Mesothelial cell of epicardium (in vitro differentiated cells): ENCODE data around the gene ANKRD49. TPM values are rescaled to one million over a fixed set of nuclear protein-coding genes. Genes with fewer than 3 reads are reported as not detected.

ENCODE experiments used
- DNase-seq, 2 experiments: peaks; one replicate each; pipeline ENCODE4 v3.0.0; 2021; ENCODE audit warnings: low spot score in 2 of 2; ENCODE audit not compliant: unreplicated experiment in 2 of 2
- H3K27ac Mint-ChIP-seq: 2 replicates; pipeline ENCODE4 v1.8.0; 2021; ENCODE audit warnings: mixed read lengths
- H3K27me3 Mint-ChIP-seq: 2 replicates; pipeline ENCODE4 v1.8.0; 2021; ENCODE audit warnings: low read depth, mixed read lengths
- H3K36me3 Mint-ChIP-seq: 2 replicates; pipeline ENCODE4 v1.8.0; 2021; ENCODE audit warnings: mixed read lengths
- H3K4me1 Mint-ChIP-seq: 2 replicates; pipeline ENCODE4 v1.8.0; 2021; ENCODE audit warnings: mixed read lengths
- H3K4me3 Mint-ChIP-seq: 2 replicates; pipeline ENCODE4 v1.8.0; 2021; ENCODE audit warnings: mild to moderate bottlenecking, moderate library complexity, mixed read lengths
- H3K9me3 Mint-ChIP-seq: 2 replicates; pipeline ENCODE4 v1.8.0; 2021; ENCODE audit warnings: mixed read lengths
- total RNA-seq: library from RNA; stranded (reverse); gene quantifications from 3 replicates; pipeline ENCODE4 v1.2.1, GENCODE V29; 2021
- TF ChIP-seq, protein P1 (sequence below): fragments of 200-600 bp; sonication (generic); IDR thresholded peaks from one replicate; pipeline ENCODE4 v1.5.0; 2021; ENCODE audit warnings: antibody characterized with exemption; ENCODE audit not compliant: unreplicated experiment

ANKRD49 gene
- total RNA-seq, 1 donor from 2014 or later: 16.6 TPM

DNA sequence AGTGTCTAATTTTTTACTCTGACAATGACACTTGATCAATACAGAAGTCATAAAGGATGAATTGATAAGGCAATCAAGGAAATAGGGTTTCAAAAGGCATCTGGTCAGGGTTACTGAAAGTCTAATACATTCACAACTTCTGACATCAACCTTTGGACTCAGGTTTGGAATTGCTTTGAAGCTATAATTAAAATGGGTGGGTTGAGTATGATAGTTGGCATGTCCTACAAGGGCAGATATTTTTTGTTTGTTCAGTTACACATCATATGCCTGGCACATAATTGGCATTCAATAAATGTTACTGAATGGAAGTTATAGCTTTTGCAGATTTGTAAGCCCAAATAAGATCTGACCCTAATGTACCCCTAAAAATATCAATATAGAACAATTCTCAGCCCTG is 42.6 kb downstream of the ANKRD49 start:
- no peak for DNase-seq
- TF ChIP-seq, protein P1, sequence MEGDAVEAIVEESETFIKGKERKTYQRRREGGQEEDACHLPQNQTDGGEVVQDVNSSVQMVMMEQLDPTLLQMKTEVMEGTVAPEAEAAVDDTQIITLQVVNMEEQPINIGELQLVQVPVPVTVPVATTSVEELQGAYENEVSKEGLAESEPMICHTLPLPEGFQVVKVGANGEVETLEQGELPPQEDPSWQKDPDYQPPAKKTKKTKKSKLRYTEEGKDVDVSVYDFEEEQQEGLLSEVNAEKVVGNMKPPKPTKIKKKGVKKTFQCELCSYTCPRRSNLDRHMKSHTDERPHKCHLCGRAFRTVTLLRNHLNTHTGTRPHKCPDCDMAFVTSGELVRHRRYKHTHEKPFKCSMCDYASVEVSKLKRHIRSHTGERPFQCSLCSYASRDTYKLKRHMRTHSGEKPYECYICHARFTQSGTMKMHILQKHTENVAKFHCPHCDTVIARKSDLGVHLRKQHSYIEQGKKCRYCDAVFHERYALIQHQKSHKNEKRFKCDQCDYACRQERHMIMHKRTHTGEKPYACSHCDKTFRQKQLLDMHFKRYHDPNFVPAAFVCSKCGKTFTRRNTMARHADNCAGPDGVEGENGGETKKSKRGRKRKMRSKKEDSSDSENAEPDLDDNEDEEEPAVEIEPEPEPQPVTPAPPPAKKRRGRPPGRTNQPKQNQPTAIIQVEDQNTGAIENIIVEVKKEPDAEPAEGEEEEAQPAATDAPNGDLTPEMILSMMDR: no peak
- Mint-ChIP-seq H3K4me3 (no peak overlapping the region), H3K4me1 (peaks cover 17% of the 10 kb centered on the region), H3K9me3 (no peaks in the 10 kb centered on the region), H3K27me3 (no peaks in the 10 kb centered on the region), H3K27ac (no peak overlapping the region), H3K36me3 (no peaks in the 10 kb centered on the region)

DNA sequence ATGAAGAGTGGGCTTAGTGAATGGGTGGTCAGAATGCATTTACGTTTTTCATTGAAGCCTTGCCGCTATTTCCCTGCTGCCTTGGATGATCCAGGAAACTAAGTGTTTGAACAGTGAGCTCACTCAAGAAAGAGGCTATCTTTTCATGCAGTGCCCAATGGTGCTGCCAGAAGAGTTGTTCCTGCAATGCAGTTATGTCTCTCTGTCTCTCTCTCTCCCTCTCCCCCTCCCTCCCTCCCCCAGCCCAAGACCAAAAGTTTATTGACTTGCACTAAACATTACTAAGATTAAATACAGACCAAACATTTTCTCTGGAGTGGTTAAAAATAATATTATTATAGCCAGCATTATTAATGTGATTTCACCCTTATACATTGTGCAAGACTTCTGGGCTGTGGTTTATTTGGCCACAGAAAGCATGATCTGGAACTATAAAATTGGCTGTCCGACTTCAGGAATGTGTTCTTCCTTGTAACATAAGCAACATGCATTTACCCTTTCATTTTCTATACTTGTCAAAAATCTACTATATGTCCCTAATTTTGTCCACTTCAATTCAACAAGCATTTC is 43.3 kb downstream of the ANKRD49 start:
- H3K36me3 Mint-ChIP-seq: no peaks in the 10 kb centered on the region
- H3K27me3 Mint-ChIP-seq: no peaks in the 10 kb centered on the region
- H3K4me3 Mint-ChIP-seq: no peak overlapping the region
- H3K4me1 Mint-ChIP-seq: peaks cover 17% of the 10 kb centered on the region
- no peaks in the 10 kb centered on the region for H3K9me3 Mint-ChIP-seq
- peak overlapping the region; percentile 11 for H3K27ac Mint-ChIP-seq
- TF ChIP-seq, protein P1: no peak
- DNase-seq: no peak

GRCh38 chr11:94539420-94539819 is 45.6 kb downstream of the ANKRD49 start:
- H3K27me3 Mint-ChIP-seq: no peaks in the 10 kb centered on the region
- no peak overlapping the region for H3K4me3 Mint-ChIP-seq
- H3K36me3 Mint-ChIP-seq: no peaks in the 10 kb centered on the region
- H3K4me1 Mint-ChIP-seq: peaks cover 26% of the 10 kb centered on the region
- TF ChIP-seq, protein P1: no peak
- H3K9me3 Mint-ChIP-seq: no peaks in the 10 kb centered on the region
- no peak overlapping the region for H3K27ac Mint-ChIP-seq
- DNase-seq: no peak

DNA sequence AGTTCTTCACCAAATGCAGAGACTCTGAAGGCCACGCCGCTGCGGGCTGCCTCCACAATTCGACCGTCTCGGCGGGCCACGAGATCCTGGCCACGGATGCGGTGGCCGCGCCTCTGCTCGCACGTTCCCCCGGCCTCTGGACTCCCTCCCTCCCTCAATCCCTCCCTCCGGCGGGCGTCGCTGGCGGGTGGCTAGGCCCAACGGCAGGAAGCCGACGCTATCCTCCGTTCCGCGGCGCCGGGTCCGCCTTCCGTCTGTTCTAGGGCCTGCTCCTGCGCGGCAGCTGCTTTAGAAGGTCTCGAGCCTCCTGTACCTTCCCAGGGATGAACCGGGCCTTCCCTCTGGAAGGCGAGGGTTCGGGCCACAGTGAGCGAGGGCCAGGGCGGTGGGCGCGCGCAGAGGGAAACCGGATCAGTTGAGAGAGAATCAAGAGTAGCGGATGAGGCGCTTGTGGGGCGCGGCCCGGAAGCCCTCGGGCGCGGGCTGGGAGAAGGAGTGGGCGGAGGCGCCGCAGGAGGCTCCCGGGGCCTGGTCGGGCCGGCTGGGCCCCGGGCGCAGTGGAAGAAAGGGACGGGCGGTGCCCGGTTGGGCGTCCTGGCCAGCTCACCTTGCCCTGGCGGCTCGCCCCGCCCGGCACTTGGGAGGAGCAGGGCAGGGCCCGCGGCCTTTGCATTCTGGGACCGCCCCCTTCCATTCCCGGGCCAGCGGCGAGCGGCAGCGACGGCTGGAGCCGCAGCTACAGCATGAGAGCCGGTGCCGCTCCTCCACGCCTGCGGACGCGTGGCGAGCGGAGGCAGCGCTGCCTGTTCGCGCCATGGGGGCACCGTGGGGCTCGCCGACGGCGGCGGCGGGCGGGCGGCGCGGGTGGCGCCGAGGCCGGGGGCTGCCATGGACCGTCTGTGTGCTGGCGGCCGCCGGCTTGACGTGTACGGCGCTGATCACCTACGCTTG is 50.2 kb downstream of the ANKRD49 start, which contains the start of gene FUT4:
Gene FUT4 (plus strand): TSS at position 227 of the 951 bp plus-strand sequence. CDS start 213 bp downstream, at position 440.
- Mint-ChIP-seq H3K9me3 (no peaks in the 10 kb centered on the region), H3K4me3 (peak within 1 kb of the TSS; percentile 98), H3K4me1 (peaks cover 43% of the 10 kb centered on the region), H3K36me3 (no peaks in the 10 kb centered on the region), H3K27me3 (no peaks in the 10 kb centered on the region), H3K27ac (peak within 1 kb of the TSS; percentile 100)
- peak; percentile 64 to 80 for DNase-seq
- TF ChIP-seq, protein P1: no peak

DNA sequence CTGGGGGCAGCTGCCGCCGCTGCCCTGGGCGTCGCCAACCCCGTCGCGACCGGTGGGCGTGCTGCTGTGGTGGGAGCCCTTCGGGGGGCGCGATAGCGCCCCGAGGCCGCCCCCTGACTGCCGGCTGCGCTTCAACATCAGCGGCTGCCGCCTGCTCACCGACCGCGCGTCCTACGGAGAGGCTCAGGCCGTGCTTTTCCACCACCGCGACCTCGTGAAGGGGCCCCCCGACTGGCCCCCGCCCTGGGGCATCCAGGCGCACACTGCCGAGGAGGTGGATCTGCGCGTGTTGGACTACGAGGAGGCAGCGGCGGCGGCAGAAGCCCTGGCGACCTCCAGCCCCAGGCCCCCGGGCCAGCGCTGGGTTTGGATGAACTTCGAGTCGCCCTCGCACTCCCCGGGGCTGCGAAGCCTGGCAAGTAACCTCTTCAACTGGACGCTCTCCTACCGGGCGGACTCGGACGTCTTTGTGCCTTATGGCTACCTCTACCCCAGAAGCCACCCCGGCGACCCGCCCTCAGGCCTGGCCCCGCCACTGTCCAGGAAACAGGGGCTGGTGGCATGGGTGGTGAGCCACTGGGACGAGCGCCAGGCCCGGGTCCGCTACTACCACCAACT is 51.0 kb downstream of the ANKRD49 start:
- peak overlapping the region; percentile 76 for H3K4me3 Mint-ChIP-seq
- H3K4me1 Mint-ChIP-seq: peaks cover 49% of the 10 kb centered on the region
- H3K9me3 Mint-ChIP-seq: no peaks in the 10 kb centered on the region
- peak; percentile 31 to 48 for DNase-seq
- H3K36me3 Mint-ChIP-seq: no peaks in the 10 kb centered on the region
- H3K27me3 Mint-ChIP-seq: no peaks in the 10 kb centered on the region
- TF ChIP-seq, protein P1: no peak
- peak overlapping the region; percentile 83 for H3K27ac Mint-ChIP-seq
